ENCODE results near the gene MRPL33.

MRPL33 gene

GRCh38 chr2:27809761-27810241, 38.3 kb downstream of the MRPL33 start:
- DNase-seq (ENCODE audit: low spot score) = no peak

GRCh38 chr2:27810455-27810854, 38.9 kb downstream of the MRPL33 start:
- DNase-seq (ENCODE audit: low spot score) = no peak

- no peak for DNase-seq (ENCODE audit: low spot score)
These were observed 40.2 kb downstream of the MRPL33 start for GRCh38 chr2:27811768-27812167.

- DNase-seq (ENCODE audit: low spot score) = no peak
These were observed 43.2 kb downstream of the MRPL33 start for GRCh38 chr2:27814758-27815157.

GRCh38 chr2:27815860-27816438, 44.4 kb downstream of the MRPL33 start:
- DNase-seq (ENCODE audit: low spot score) = no peak

- no peak for DNase-seq (ENCODE audit: low spot score)
These were observed 50.5 kb downstream of the MRPL33 start for GRCh38 chr2:27822049-27822448.

- no peak for DNase-seq (ENCODE audit: low spot score)
These were observed 51.6 kb downstream of the MRPL33 start for GRCh38 chr2:27823135-27823534.

- DNase-seq (ENCODE audit: low spot score) = no peak
These were observed 52.0 kb downstream of the MRPL33 start for GRCh38 chr2:27823569-27823968.

- no peak for DNase-seq (ENCODE audit: low spot score)
These were observed 52.9 kb downstream of the MRPL33 start for GRCh38 chr2:27824401-27824800.

GRCh38 chr2:27828305-27828704, 56.8 kb downstream of the MRPL33 start:
- DNase-seq (ENCODE audit: low spot score) = no peak

Data from hematopoietic multipotent progenitor cell treated with erythropoietin and hydrocortisone succinate and interleukin-3 and kit ligand, for 15 days (in vitro differentiated cells).